Natural killer cell treated with Interleukin-12 subunit alpha and Interleukin-12 subunit beta and Interleukin-15 and Interleukin-18, amount 100 ng/mL, for 72 hours (primary cell): ENCODE measurements around the gene OR14I1. TPM values are rescaled to one million over a fixed set of nuclear protein-coding genes. Genes with fewer than 3 reads are reported as not detected.
A peak's percentile ranks its signal among the peaks of the same experiment; 100 is the strongest.

Experiments
- ATAC-seq, 2 donors: fragments of 150-1000 bp; cut with Tn5 transposase in 1 of 2; sonication (Bioruptor Pico), chemical (Tn5 transposase) in 1 of 2; 2 replicates each; pipeline ENCODE4 v1.10.0; 2021
- DNase-seq: peaks from one replicate; pipeline ENCODE4 v3.0.0; 2022; ENCODE audit warnings: low spot score
- H3K27ac Mint-ChIP-seq, 2 donors: 1 replicate in 1 of 2; 2 replicates in 1 of 2; pipeline ENCODE4 v1.8.0; 2022; ENCODE audit warnings: mixed read lengths in 2 of 2, mild to moderate bottlenecking in 1 of 2, moderate library complexity in 1 of 2
- H3K27me3 Mint-ChIP-seq, 2 donors: 1 replicate in 1 of 2; 2 replicates in 1 of 2; pipeline ENCODE4 v1.8.0; 2022; ENCODE audit warnings: mixed read lengths in 2 of 2
- H3K36me3 Mint-ChIP-seq: one replicate; pipeline ENCODE4 v1.8.0; 2022; ENCODE audit warnings: mixed read lengths
- H3K4me1 Mint-ChIP-seq, 2 donors: 1 replicate in 1 of 2; 2 replicates in 1 of 2; pipeline ENCODE4 v1.8.0; 2022; ENCODE audit warnings: low read depth in 2 of 2, mixed read lengths in 2 of 2, mild to moderate bottlenecking in 1 of 2
- H3K4me3 Mint-ChIP-seq: one replicate; pipeline ENCODE4 v1.8.0; 2022; ENCODE audit warnings: mixed read lengths
- H3K9me3 Mint-ChIP-seq: 2 replicates; pipeline ENCODE4 v1.8.0; 2022; ENCODE audit warnings: mixed read lengths
- total RNA-seq, 2 donors: library from RNA; stranded (reverse); gene quantifications; one replicate each; pipeline ENCODE4 v1.2.3, GENCODE V29; 2022

The OR14I1 gene
- not detected for total RNA-seq

GRCh38 chr1:248702714-248703113 lies at the start of gene OR14I1:
TSS of gene OR14I1 (minus strand) at chr1:248702766.
- DNase-seq (no peak), ATAC-seq (no peak)
- Mint-ChIP-seq H3K4me1 (no peaks in the 10 kb centered on the region), H3K36me3 (no peaks in the 10 kb centered on the region), H3K4me3 (no peak within 1 kb of the TSS), H3K27ac (no peak within 1 kb of the TSS), H3K9me3 (no peaks in the 10 kb centered on the region), H3K27me3 (peaks cover 4 to 8% of the 10 kb centered on the region in 2 donors)

- no peaks in the 10 kb centered on the region for H3K36me3 Mint-ChIP-seq
- no peaks in the 10 kb centered on the region for H3K27me3 Mint-ChIP-seq
- peaks cover 0 to 3% of the 10 kb centered on the region in 2 donors for H3K4me1 Mint-ChIP-seq
- DNase-seq, result no peak
- H3K4me3 Mint-ChIP-seq, result no peak overlapping the region
- ATAC-seq, result no peak
- H3K27ac Mint-ChIP-seq, result no peak overlapping the region
- H3K9me3 Mint-ChIP-seq, result no peaks in the 10 kb centered on the region
These were observed 49.1 kb upstream of the OR14I1 start for GRCh38 chr1:248751635-248752034.

GRCh38 chr1:248751142-248751541 lies 48.6 kb upstream of the OR14I1 start:
- Mint-ChIP-seq H3K9me3 (no peaks in the 10 kb centered on the region), H3K4me1 (peaks cover 0 to 3% of the 10 kb centered on the region in 2 donors), H3K27me3 (peaks cover 0 to 2% of the 10 kb centered on the region in 2 donors), H3K27ac (no peak overlapping the region), H3K36me3 (no peaks in the 10 kb centered on the region), H3K4me3 (no peak overlapping the region)
- DNase-seq (no peak), ATAC-seq (no peak)

GRCh38 chr1:248750496-248750895 lies 47.9 kb upstream of the OR14I1 start:
- H3K27me3 Mint-ChIP-seq, result peaks cover 0 to 5% of the 10 kb centered on the region in 2 donors
- no peaks in the 10 kb centered on the region for H3K9me3 Mint-ChIP-seq
- DNase-seq (no peak), ATAC-seq (no peak)
- no peak overlapping the region for H3K4me3 Mint-ChIP-seq
- no peak overlapping the region for H3K27ac Mint-ChIP-seq
- H3K36me3 Mint-ChIP-seq, result no peaks in the 10 kb centered on the region
- H3K4me1 Mint-ChIP-seq, result peaks cover 0 to 3% of the 10 kb centered on the region in 2 donors

- DNase-seq (no peak), ATAC-seq (no peak)
- H3K36me3 Mint-ChIP-seq, result no peaks in the 10 kb centered on the region
- H3K27me3 Mint-ChIP-seq, result peaks cover 0 to 5% of the 10 kb centered on the region in 2 donors
- H3K4me3 Mint-ChIP-seq, result no peak overlapping the region
- no peaks in the 10 kb centered on the region for H3K9me3 Mint-ChIP-seq
- H3K27ac Mint-ChIP-seq, result no peak overlapping the region
- peaks cover 0 to 3% of the 10 kb centered on the region in 2 donors for H3K4me1 Mint-ChIP-seq
These were observed 45.6 kb upstream of the OR14I1 start for GRCh38 chr1:248748211-248748610.

GRCh38 chr1:248740876-248741275 lies 38.3 kb upstream of the OR14I1 start:
- DNase-seq (no peak), ATAC-seq (no peak)
- Mint-ChIP-seq H3K36me3 (no peaks in the 10 kb centered on the region), H3K27ac (no peak overlapping the region), H3K27me3 (peaks cover 6 to 18% of the 10 kb centered on the region in 2 donors), H3K4me3 (no peak overlapping the region), H3K9me3 (no peaks in the 10 kb centered on the region), H3K4me1 (no peaks in the 10 kb centered on the region)

- Mint-ChIP-seq H3K27ac (no peak overlapping the region), H3K9me3 (no peaks in the 10 kb centered on the region), H3K36me3 (no peaks in the 10 kb centered on the region), H3K27me3 (peaks cover 11 to 27% of the 10 kb centered on the region in 2 donors), H3K4me3 (no peak overlapping the region), H3K4me1 (no peaks in the 10 kb centered on the region)
- ATAC-seq (peak in 1 of 2 donors; percentile 33), DNase-seq (no peak)
These were observed 37.1 kb upstream of the OR14I1 start for GRCh38 chr1:248739572-248740205.

- no peak overlapping the region for H3K4me3 Mint-ChIP-seq
- DNase-seq (no peak), ATAC-seq (no peak)
- no peak overlapping the region for H3K27ac Mint-ChIP-seq
- H3K9me3 Mint-ChIP-seq, result peaks cover 3% of the 10 kb centered on the region
- H3K36me3 Mint-ChIP-seq, result no peaks in the 10 kb centered on the region
- no peaks in the 10 kb centered on the region for H3K4me1 Mint-ChIP-seq
- peaks cover 15 to 35% of the 10 kb centered on the region in 2 donors for H3K27me3 Mint-ChIP-seq
These were observed 34.9 kb upstream of the OR14I1 start for GRCh38 chr1:248737457-248737856.

GRCh38 chr1:248736977-248737376 lies 34.4 kb upstream of the OR14I1 start:
- Mint-ChIP-seq H3K4me3 (no peak overlapping the region), H3K9me3 (peaks cover 3% of the 10 kb centered on the region), H3K27ac (no peak overlapping the region), H3K36me3 (no peaks in the 10 kb centered on the region), H3K4me1 (no peaks in the 10 kb centered on the region), H3K27me3 (peaks cover 14 to 32% of the 10 kb centered on the region in 2 donors)
- no peak for ATAC-seq
- no peak for DNase-seq

- H3K36me3 Mint-ChIP-seq, result no peaks in the 10 kb centered on the region
- ATAC-seq (no peak), DNase-seq (no peak)
- H3K4me3 Mint-ChIP-seq, result no peak overlapping the region
- H3K9me3 Mint-ChIP-seq, result peaks cover 3% of the 10 kb centered on the region
- H3K4me1 Mint-ChIP-seq, result no peaks in the 10 kb centered on the region
- peaks cover 13 to 26% of the 10 kb centered on the region in 2 donors for H3K27me3 Mint-ChIP-seq
- H3K27ac Mint-ChIP-seq, result no peak overlapping the region
These were observed 31.0 kb upstream of the OR14I1 start for GRCh38 chr1:248733566-248733965.

GRCh38 chr1:248730507-248731335 lies 28.2 kb upstream of the OR14I1 start:
- Mint-ChIP-seq H3K27ac (no peak overlapping the region), H3K27me3 (peaks cover 8 to 17% of the 10 kb centered on the region in 2 donors), H3K4me1 (no peaks in the 10 kb centered on the region), H3K9me3 (peaks cover 3% of the 10 kb centered on the region), H3K4me3 (no peak overlapping the region), H3K36me3 (no peaks in the 10 kb centered on the region)
- DNase-seq, result no peak
- no peak for ATAC-seq

GRCh38 chr1:248714248-248714647 lies 11.7 kb upstream of the OR14I1 start:
- DNase-seq, result no peak
- peaks cover 9 to 26% of the 10 kb centered on the region in 2 donors for H3K27me3 Mint-ChIP-seq
- no peak overlapping the region for H3K27ac Mint-ChIP-seq
- no peaks in the 10 kb centered on the region for H3K36me3 Mint-ChIP-seq
- no peaks in the 10 kb centered on the region for H3K4me1 Mint-ChIP-seq
- H3K4me3 Mint-ChIP-seq, result no peak overlapping the region
- ATAC-seq, result no peak
- H3K9me3 Mint-ChIP-seq, result no peaks in the 10 kb centered on the region

GRCh38 chr1:248710305-248710900 lies 7.8 kb upstream of the OR14I1 start:
- no peak for ATAC-seq
- DNase-seq, result no peak
- Mint-ChIP-seq H3K27me3 (peaks cover 9 to 20% of the 10 kb centered on the region in 2 donors), H3K36me3 (no peaks in the 10 kb centered on the region), H3K4me1 (no peaks in the 10 kb centered on the region), H3K27ac (no peak overlapping the region), H3K9me3 (no peaks in the 10 kb centered on the region), H3K4me3 (no peak overlapping the region)

- no peak overlapping the region for H3K27ac Mint-ChIP-seq
- no peaks in the 10 kb centered on the region for H3K9me3 Mint-ChIP-seq
- DNase-seq (no peak), ATAC-seq (no peak)
- H3K4me1 Mint-ChIP-seq, result no peaks in the 10 kb centered on the region
- no peak overlapping the region for H3K4me3 Mint-ChIP-seq
- peaks cover 5 to 7% of the 10 kb centered on the region in 2 donors for H3K27me3 Mint-ChIP-seq
- H3K36me3 Mint-ChIP-seq, result no peaks in the 10 kb centered on the region
These were observed 2.0 kb upstream of the OR14I1 start for GRCh38 chr1:248704606-248705005.
